WTC11 (cell line): ENCODE data around the gene NPW.

Experiments
- CTCF ChIP-seq: fragments of 200-600 bp; IDR thresholded peaks from 2 replicates; pipeline ENCODE4 v1.8.0; 2022; ENCODE audit warnings: antibody characterized with exemption
- E2F1 ChIP-seq: sonication (generic); formaldehyde crosslinking; IDR thresholded peaks from 2 replicates; pipeline ENCODE4 v1.8.0; 2022; ENCODE audit warnings: mild to moderate bottlenecking, missing genetic modification reagents
- E2F5 ChIP-seq: sonication (generic); formaldehyde crosslinking; IDR thresholded peaks from 2 replicates; pipeline ENCODE4 v1.8.1; 2022; ENCODE audit warnings: mild to moderate bottlenecking, moderate library complexity, missing genetic modification reagents
- KAT7 ChIP-seq: sonication (generic); formaldehyde crosslinking; IDR thresholded peaks from 2 replicates; pipeline ENCODE4 v1.8.1; 2023; ENCODE audit warnings: missing genetic modification reagents, mild to moderate bottlenecking, borderline replicate concordance
- MAX ChIP-seq: sonication (generic); formaldehyde crosslinking; IDR thresholded peaks from 2 replicates; pipeline ENCODE4 v1.8.0; 2022; ENCODE audit warnings: mild to moderate bottlenecking, missing genetic modification reagents
- TCF7 ChIP-seq: sonication (generic); formaldehyde crosslinking; IDR thresholded peaks from 2 replicates; pipeline ENCODE4 v1.8.0; 2022; ENCODE audit warnings: mild to moderate bottlenecking, low read depth, missing genetic modification reagents, moderate library complexity

- TF ChIP-seq MAX (CRISPR knock-in tag) (no peak), CTCF (no peak), TCF7 (CRISPR knock-in tag) (no peak), E2F1 (CRISPR knock-in tag) (no peak), KAT7 (no peak), E2F5 (no peak)
These were observed 6.1 kb upstream of the NPW start for GRCh38 chr16:2013527-2013926.
